Heart left ventricle (tissue), 13 donors: ENCODE measurements around the gene LYZL1.

Experiments used
- CTCF ChIP-seq, 12 donors: fragments of 200-600 bp; sonication (generic) in 4 of 12; IDR thresholded peaks; one replicate each; pipeline versions ENCODE4 v1.5.0 to v1.8.0; 2018 to 2022; ENCODE audit warnings: antibody characterized with exemption in 12 of 12, mild to moderate bottlenecking in 5 of 12
- POLR2A ChIP-seq, 2 donors: fragments of 450-650 bp; IDR thresholded peaks; one replicate each; pipeline ENCODE4 v1.6.1; 2017; ENCODE audit warnings: antibody characterized with exemption in 2 of 2, mild to moderate bottlenecking in 2 of 2, moderate library complexity in 2 of 2
- donor health status: ischemic (EF 13 %, LVEDD 7.1; RV severe dilation, severe dysfunction).
- donor health status: DM: no; HTN: yes; CAD: no.
- donor health status: DM: no; HTN: no; CAD: no.
- donor health status: ischemic (EF 25% LVEDD 6.9; RV normal size, moderate dysfunction).
- donor health status: ischemic (EF 25% LVEDD 5.7; RV mildly dilated, moderate dysfunction).
- donor health status: ischemic (EF 35%, LVEDD 5.7; RV mildly dilated, moderate dysfunction).
- donor health status: nonischemic (EF 11% LVEDD 7.7; RV severe dilation, severe dysfunction).
- donor health status: DM: yes; HTN: yes; CAD: no.
- donor health status: PGD.
- donor health status: ischemic (EF 29% LVEDD 5.4; RV normal size, mild dysfunction).
- donor health status: nonischemic (EF 23%, LVEDD 6.1; RV moderate dilation, normal function).

DNA sequence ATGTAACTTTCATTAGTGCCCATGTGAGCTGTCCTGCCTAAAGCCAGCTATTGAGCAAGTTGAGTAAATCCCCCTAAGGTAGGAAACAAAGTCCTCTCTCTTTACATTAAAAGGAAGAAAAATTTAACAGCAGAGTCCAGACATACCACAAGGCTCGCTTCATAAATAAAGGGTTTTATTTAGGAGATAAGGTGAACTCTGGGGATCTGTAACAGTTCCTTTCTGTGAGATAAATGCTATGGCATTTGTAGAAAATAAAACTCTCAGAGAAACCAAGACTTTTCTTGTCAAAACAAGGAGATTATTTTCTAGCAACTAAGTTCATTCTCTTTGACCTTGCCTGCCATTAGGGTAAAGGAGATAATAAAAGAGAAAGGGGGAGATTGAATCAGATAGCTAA, 32.3 kb upstream of the LYZL1 start:
- TF ChIP-seq CTCF (IDR thresholded peaks at IDR 0.05) (no peak), POLR2A (IDR thresholded peaks at IDR 0.05) (no peak)
